ENCODE results near the gene EML4. TPM values are rescaled to one million over a fixed set of nuclear protein-coding genes. Genes with fewer than 3 reads are reported as not detected.

EML4 gene
- total RNA-seq, 1 donor from 2014 or later, result 111 TPM

DNA sequence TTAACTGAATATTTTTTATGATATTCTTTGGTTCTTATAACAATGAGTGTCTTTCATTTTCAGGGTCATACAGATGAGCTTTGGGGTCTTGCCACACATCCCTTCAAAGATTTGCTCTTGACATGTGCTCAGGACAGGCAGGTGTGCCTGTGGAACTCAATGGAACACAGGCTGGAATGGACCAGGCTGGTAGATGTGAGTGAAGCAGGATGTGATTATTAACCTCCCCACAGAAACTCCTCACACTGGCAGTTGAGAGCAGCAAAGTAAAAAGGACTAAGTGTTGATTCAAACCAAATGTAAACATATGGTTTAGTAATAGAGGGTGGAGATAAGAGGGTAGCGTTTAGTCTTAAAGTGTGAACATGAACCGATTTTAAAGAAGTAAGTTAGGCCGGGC is 134.1 kb downstream of the EML4 start:
- no peak for DNase-seq (ENCODE audit: low spot score)

DNA sequence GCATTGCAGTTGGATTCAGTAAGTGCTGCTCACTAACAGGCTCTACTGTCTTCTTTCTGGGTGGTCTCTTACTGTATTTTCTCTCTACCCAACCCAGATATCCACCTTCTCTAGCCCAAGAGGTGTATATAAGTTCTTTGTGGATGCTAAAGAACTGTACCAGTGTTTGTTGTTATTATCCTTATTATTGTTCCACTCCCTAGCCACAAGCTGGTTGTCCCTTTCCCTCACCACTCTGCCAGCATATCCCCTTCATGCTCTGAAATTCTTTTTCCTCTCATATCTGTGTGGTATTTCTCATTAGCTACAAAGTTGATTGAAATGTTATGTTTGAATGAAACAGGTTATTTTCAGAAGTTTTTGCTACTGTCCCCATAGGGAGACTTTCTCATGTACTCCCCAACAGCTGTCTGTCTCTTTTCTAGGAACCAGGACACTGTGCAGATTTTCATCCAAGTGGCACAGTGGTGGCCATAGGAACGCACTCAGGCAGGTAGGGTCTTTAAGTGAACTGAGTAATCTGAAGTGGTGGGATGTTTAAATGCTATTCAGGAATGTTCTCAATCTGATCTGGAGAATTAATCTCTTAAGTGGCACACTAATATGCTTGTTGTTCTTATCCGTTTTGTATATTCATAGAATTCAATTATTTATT is 135.0 kb downstream of the EML4 start:
- no peak for DNase-seq (ENCODE audit: low spot score)

DNA sequence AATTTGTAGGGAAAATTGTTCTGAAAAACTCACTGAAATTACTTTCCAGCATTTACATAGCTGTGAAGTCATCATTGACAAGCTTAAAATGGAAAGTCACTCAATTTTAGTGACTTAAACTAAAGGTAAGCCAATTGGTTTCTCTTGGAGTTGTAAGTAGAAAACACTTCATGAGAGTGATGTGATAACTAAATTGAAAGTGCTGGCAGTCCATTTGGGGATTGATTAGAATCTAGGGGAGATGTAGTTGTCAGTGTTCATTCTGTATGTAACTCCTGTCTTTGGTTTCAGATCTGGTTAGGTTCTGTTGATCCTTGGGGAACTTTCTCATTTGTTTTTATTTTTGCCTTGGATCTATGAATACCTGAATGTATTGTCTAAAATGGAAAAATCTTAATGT is 138.0 kb downstream of the EML4 start:
- DNase-seq (ENCODE audit: low spot score), result no peak

DNA sequence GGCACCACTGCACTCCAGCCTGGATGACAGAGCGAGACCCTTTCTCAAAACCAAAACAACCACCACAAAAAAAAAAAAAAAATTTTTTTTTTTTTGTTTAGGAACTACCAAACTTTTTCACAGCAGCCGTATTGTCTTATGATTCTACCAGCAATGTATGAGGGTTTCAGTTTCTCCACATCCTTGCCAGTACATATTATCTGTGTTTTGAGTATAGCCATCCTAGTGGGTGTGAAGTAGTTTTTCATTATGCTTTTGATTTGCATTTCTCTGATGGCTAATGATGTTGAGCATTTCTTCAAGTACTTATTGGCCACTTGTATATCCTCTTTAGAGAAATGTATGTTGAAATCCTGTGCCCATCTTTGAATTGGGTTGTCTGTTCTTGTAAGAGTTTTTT is 140.2 kb downstream of the EML4 start:
- DNase-seq (ENCODE audit: low spot score), result no peak

DNA sequence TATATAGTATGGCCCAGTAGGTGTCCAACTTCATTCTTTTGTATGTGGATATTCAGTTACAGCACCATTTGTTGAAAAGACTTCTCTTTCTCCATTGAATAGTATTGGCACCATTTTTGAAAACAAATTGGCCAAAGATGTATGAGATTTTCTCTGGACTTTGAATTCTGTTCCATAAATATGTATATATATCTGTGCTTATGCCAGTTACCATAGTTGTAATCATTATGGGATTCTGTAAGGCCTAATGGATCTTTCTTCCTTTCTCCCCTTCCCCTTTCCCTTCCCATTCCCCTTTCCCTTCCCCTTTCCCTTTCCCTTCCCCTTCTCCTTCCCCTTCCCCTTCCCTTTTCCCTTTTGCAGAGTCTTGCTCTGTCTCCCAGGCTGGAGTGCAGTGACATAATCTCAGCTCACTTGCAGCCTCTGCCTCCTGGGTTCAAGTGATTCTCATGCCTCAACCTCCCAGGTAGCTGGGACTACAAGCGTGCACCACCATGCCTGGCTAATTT is 140.9 kb downstream of the EML4 start:
- no peak for DNase-seq (ENCODE audit: low spot score)

DNA sequence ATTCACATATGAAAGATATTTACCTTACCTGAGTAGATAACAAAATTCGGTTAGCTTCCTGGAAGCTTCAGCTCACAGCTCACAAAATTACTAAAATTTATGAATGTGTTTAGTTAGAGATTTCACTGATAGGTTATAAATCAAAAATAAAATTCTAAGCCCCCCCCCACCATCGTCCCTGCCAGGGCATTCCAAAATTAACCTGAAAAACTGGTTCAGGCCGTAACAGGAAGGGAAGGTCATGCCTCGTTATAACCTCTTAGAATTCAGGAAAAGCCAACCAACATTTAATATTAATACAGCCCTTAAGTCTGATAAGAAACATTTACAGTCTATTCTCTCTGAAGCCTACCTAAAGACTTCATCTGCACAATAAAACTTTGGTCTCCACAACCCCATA is 143.0 kb downstream of the EML4 start:
- no peak for DNase-seq (ENCODE audit: low spot score)

DNA sequence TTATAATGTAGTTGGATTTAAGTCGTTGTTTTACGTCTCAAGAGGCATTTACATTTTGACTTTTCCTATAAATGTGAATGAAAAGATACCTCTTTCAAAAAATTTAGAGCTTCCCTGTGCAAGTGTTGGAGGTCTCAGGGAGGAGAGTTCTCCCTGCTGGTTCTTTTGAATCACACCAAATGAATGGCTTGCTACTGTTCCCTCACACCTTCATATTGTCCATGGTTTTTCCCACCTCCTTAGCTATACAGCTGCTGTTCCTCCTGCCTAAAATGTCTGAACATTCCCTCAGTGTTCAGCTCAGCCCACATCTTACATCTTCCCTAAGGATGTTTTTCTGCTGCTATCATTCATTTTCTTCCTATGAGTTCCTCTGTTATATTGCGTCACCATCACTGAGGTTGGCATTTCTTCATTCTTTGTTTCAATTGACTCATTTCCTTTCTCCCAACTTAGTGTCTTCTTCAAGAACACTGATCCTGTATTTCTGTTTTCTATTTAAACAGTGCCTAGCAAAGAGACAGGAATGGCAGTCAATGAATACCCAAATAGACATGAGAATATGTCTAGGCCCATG is 145.8 kb downstream of the EML4 start:
- no peak for DNase-seq (ENCODE audit: low spot score)

DNA sequence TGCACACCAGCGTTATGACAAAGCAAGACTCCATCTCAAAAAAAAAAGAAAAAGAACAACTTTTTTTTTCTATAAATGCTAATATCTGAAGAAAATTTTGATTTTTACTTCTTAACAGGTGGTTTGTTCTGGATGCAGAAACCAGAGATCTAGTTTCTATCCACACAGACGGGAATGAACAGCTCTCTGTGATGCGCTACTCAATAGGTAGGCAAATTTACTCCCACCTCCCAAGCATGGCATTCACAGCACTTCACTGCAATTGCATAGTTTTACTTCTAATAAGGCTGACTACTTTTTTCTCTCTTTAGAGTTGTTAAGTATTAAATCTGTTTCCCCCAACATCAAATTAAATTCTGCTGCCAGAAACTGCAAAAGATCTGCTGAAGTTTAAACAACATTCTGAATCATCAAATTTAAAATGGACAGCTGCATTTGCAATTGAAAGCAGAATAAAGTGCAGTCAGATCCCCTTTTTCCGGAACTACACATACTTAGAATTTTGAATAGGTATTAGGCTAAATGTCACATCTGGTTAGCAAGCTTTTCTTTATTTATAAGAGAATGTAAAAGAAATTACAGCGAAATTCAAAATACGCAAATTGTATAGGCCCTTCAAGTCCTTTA is 146.8 kb downstream of the EML4 start:
- no peak for DNase-seq (ENCODE audit: low spot score)

DNA sequence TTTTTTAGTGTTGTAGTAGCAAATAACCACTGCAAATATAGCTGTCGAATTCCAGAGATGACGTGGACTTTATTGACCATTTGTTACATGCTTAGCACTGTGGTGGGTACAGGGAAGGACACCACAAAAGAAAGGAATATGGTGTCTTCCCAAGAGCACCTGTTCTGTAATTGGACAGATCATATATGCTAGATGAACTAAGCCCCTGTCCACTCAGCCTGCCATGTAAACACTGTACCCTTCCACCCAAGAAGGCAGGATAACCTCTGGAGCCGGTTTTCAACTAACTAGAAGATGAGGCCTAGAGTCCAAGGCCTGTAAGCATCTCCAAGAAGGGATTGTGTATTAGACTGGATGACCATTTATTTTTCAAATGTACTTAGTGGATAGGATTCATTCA is 147.8 kb downstream of the EML4 start:
- DNase-seq (ENCODE audit: low spot score), result no peak

DNA sequence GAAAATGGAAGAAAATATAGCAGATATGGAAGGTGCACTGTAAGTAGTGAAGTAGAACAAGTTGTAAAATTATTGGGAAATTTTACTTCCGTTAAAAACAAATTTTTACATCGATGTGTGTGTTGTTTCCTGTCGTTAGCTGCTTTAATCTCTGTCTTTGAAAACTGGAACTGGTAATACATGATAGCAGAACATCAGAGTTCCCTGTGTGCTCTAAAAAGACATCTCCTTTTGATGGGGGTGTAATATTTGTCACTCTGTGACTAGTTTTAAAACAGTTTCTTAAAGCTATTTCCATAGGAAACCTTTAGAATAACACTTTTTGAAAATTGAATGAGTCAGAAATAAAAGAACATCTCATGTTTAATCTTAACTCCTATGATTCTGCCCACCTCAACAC is 148.3 kb downstream of the EML4 start:
- DNase-seq (ENCODE audit: low spot score), result no peak

DNA sequence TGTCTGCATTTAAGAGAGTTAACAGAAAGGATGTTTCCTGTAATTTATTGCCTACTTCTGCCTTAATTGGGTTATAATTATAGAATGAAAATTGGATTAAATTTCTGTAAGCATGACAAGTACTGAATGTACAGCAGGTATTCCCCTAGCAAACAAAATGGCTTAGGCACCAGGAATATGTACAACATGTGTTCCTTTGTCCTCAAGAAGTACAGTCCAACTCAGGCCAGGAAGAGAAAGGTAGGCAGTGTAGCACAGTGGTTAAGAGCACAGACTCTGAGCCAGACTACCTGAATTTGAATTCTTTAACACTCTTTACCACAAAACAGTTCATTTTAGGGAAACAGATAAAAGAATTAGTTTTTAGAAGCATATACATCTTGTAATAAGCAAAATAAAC is 148.8 kb downstream of the EML4 start:
- DNase-seq (ENCODE audit: low spot score), result no peak

DNA sequence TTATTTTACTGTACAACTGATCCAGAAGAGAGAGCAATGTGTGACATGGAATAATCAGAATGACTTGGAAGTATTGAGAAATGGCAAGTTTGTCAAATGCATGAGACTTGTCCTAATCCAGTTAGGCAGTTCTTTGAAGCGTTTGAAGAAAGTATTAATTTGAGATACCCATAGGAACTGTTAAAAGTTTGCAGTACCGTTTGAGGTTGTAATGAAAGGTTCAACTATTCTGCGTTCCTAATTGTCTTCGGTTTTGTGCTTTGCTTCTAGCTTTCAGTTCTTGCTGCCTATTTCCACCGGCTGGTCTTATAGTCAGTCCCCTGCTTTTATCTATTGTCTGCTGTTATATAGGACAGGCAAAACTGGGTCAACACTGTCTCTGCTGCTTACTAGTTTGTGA is 150.1 kb downstream of the EML4 start:
- DNase-seq (ENCODE audit: low spot score), result no peak

DNA sequence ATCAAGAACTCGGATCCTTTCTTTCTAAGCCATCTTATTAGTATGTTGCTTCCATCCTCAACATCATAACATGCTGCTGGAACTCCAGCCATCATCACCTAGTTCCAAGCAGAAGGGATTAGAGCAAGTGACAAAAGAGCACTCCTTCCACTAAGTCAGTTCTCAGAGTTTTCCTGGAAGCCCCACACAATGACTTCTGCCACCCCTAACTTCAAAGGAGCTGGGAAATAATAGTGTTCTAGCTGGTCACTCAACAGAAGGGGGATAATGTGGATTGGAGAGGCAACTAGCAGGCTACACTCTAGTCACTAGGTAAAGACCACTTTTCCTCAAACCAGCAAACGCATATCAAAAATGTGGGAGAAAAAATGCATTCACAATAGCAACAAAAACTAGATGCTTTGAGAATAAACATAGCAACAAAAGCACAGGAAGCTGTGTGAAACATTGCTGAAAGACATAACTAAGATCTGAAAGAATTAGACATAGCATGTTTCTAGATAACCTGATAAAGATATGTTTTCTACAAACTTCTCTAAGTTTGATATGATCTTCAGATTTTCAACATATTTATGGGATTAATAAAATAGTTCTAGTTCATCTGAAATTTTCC is 152.4 kb downstream of the EML4 start:
- DNase-seq (ENCODE audit: low spot score), result no peak

DNA sequence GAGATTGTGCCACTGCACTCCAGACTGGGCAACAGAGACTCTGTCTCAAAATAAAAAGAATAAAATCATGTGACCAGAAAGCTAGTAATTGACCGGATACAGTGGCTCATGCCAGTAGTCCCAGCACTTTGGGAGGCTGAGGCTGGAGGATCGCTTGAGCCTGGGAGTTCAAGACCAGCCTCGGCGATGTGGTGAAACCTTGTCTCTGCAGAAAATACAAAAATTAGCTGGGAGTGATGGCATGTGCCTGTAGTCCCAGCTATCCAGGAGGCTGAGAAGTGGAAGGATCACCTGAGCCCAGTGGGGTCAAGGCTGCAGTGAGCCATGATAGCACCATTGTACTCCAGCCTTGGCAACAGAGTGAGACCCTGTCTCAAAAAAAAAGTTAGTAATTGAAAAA is 155.1 kb downstream of the EML4 start:
- no peak for DNase-seq (ENCODE audit: low spot score)

DNA sequence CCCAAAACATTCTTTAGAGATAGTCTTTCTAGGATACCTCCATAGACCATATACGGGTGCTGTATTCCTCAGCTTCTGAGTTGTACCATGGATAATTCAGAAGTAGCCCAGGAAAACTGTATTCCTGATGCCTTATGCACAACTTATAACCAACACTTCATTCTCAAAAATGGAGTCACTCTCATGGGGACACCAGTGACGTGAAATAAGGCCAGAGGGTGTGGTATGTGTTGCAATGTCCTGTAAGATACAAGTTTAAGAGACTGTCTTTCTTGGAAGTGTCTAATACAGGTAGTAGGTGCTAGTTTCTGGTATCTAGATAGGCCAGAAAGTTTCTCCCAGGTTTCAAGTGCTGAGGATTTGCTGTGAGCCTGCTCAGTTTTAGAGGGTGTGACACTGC is 155.8 kb downstream of the EML4 start:
- no peak for DNase-seq (ENCODE audit: low spot score)

DNA sequence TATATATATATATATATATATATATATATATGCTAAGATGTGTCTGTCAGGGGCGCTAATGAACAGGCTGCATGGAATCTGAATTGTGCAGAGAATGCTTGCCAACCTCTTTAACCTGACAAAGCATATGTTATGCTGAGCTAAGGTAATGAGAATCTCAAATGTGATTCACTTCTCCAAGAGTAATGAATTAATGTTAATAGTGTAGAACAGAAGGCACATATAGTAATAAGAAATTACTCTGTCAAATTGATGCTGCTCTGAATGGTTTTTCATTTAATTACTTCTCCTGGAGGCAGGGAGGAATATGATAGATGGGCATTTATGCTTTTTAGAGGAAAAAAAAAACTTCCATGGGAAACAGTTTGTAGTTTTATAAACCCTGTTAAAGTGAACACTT is 156.5 kb downstream of the EML4 start:
- no peak for DNase-seq (ENCODE audit: low spot score)

DNA sequence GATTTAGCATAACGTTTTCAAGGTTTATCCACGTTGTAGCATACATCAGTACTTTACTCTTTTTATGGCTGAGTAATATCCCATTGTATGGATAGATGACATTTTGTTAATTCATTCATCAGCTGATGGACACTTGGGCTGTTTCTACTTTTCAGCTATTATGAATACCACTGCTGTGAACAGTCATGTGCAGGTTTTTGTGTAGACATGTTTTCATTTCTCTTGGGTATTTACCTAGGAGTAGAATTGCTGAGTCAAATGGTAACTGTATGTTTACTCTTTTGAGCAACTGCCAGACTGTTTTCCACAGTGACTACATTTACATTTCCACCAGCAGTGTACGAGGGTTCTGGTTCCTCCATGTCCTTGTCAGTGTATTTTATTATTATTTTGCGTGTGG is 158.0 kb downstream of the EML4 start:
- DNase-seq (ENCODE audit: low spot score), result no peak

DNA sequence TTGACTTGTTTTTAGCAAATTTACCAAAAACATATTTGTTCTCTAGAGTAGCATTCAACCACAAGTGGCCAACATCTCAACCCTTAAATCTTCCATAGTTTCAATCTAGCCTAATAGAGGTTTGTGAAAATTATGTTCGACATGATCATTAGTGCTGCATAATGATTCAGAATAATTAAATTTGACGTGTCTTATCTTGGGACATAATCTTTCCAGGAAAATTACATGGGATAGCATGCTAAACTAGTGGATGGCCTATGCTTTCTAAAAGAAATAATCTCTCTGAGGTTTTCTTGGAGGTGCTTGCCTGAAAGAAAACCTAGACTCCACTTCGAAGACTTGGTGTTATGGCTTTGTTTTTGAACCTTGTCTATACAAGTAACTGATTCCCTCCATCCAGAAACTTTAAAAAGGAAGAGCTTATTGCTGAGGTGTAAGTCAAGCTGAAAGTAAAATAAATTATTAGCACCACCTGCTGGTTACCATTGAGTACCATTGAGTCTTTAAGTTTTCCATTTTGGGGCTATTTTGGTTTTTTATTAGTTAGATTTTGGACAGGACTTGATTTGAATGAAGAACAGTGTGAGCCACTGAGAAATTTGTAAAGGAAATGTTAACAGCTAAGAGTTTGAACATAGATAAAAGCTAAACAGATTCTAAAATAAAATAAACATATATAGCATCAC is 159.1 kb downstream of the EML4 start:
- no peak for DNase-seq (ENCODE audit: low spot score)

DNA sequence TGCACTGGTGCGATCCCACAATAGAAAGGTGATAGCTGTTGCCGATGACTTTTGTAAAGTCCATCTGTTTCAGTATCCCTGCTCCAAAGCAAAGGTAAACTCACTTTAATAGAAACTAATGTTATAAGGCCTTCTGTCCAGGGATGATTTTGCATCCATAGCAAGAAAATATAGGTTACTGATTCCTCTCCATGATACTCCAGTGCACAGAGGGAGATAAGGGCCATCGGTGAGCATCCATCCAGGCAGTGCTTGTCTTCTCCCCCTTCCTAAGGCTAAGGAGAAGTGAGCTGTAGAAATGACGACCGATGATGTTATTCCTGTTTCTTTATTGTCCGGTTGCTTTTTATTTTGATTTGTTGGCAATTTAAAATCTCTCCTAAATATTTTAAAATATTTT is 159.8 kb downstream of the EML4 start:
- no peak for DNase-seq (ENCODE audit: low spot score)

DNA sequence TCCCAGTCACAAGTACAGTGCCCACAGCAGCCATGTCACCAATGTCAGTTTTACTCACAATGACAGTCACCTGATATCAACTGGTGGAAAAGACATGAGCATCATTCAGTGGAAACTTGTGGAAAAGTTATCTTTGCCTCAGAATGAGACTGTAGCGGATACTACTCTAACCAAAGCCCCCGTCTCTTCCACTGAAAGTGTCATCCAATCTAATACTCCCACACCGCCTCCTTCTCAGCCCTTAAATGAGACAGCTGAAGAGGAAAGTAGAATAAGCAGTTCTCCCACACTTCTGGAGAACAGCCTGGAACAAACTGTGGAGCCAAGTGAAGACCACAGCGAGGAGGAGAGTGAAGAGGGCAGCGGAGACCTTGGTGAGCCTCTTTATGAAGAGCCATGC is 160.6 kb downstream of the EML4 start:
- no peak for DNase-seq (ENCODE audit: low spot score)

DNA sequence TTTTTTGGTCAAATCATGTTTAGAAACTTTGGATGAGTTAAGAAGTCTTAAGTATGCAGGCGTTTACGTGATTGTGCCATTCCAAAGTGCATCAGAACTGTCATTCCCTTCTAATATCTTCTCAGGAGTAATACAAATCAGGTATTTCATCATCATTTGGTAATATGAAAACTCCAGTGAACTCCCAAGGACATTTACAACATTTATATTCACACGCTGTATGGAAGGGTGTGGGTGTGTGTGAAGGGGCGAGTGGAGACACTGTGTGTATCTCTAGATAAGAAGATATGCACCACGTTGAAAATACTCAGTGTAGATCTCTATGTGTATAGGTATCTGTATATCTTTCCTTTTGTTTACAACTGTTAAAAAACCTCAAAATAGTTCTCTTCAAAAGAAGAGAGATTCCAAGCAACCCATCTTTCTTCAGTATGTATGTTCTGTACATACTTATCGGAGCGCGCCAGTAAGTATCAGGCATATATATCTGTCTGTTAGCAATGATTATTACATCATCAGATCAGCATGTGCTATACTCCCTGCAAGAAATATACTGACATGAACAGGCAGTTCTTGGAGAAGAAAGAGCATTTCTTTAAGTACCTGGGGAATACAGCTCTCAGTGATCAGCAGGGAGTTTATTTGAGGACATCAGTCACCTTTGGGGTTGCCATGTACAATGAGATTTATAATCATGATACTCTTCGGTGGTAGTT is 162.6 kb downstream of the EML4 start:
- DNase-seq (ENCODE audit: low spot score), result no peak

DNA sequence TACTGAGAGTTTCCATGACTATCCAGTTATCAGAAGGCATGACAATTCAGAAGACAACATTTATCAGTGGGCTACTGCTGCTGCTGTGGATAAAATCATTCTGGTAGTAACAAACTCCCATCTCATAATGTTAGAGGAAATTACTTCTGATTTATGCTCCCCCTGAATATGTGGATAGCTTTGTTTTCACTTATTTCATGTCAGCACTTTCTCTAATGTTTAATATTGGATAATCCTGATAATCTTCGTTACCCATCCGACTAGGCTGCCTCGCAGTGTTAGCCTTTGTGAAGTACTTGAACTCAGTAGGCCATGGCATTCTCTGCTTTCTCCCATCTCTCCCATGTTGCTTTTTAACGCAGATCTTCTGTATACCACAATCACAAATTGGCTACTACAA is 163.4 kb downstream of the EML4 start:
- DNase-seq (ENCODE audit: low spot score), result no peak
